Right lobe of liver (tissue), 4 donors: ENCODE data around the gene EMX2.

ENCODE experiments used
- POLR2A ChIP-seq: fragments of 450-650 bp; IDR thresholded peaks from one replicate; pipeline ENCODE4 v1.6.1; 2017; ENCODE audit warnings: antibody characterized with exemption, mild to moderate bottlenecking
- TF ChIP-seq, protein P1 (sequence below), 4 donors: fragments of 200-600 bp in 3 of 4; fragments of 450-650 bp in 1 of 4; IDR thresholded peaks; one replicate each; pipeline versions ENCODE4 v1.5.1 to v1.8.0; 2016 to 2022; ENCODE audit warnings: antibody characterized with exemption in 4 of 4, mild to moderate bottlenecking in 2 of 4
- donor health status: DM: no; HTN: no; CAD: no.
- donor health status: DM: no; HTN: no; CAD: no.
- donor health status: DM: no; HTN: yes; CAD: no.

- TF ChIP-seq, protein P1, sequence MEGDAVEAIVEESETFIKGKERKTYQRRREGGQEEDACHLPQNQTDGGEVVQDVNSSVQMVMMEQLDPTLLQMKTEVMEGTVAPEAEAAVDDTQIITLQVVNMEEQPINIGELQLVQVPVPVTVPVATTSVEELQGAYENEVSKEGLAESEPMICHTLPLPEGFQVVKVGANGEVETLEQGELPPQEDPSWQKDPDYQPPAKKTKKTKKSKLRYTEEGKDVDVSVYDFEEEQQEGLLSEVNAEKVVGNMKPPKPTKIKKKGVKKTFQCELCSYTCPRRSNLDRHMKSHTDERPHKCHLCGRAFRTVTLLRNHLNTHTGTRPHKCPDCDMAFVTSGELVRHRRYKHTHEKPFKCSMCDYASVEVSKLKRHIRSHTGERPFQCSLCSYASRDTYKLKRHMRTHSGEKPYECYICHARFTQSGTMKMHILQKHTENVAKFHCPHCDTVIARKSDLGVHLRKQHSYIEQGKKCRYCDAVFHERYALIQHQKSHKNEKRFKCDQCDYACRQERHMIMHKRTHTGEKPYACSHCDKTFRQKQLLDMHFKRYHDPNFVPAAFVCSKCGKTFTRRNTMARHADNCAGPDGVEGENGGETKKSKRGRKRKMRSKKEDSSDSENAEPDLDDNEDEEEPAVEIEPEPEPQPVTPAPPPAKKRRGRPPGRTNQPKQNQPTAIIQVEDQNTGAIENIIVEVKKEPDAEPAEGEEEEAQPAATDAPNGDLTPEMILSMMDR (IDR thresholded peaks at IDR 0.05): no peak
- TF ChIP-seq POLR2A: no peak
Measured at GRCh38 chr10:117556356-117556755, 13.8 kb downstream of the EMX2 start.
